ENCODE data around the gene LCN10. TPM values are rescaled to one million over a fixed set of nuclear protein-coding genes. Genes with fewer than 3 reads are reported as not detected.
"Not testable (repeated sequence)": the region's sequence is repeated elsewhere in the genome, so short reads cannot be mapped to it uniquely, and the experiment has no call there.

The LCN10 gene
- total RNA-seq, result 10 to 100 TPM in 1 of 4 donors, 1 to 10 TPM in 3; 3.5 to 10.2 (median 5.0) TPM

GRCh38 chr9:136742591-136743391 is at the start of gene LCN10:
LCN10 (minus strand) TSS chr9:136742940; CDS start chr9:136742903, 37 bp downstream.
- no peak for ATAC-seq (ENCODE audit: low FRiP score)
- TF ChIP-seq CTCF (IDR thresholded peaks at IDR 0.05), result no peak
- no peak for DNase-seq (ENCODE audit: low spot score)

GRCh38 chr9:136791516-136792276 is 49.0 kb upstream of the LCN10 start:
- peak; percentile 17 for ATAC-seq (ENCODE audit: low FRiP score)
- DNase-seq (ENCODE audit: low spot score), result no peak
- peak in 2 of 3 donors; percentile 39 to 78 for TF ChIP-seq CTCF (IDR thresholded peaks at IDR 0.05)

- TF ChIP-seq CTCF (IDR thresholded peaks at IDR 0.05), result no peak
- DNase-seq (ENCODE audit: low spot score) (peak; percentile 99), ATAC-seq (ENCODE audit: low FRiP score) (peak; percentile 98)
These were observed 48.1 kb upstream of the LCN10 start, which contains the start of gene TMEM141 for GRCh38 chr9:136790640-136791515. TMEM141 (plus strand) TSS chr9:136791344; CDS start chr9:136791371, 27 bp downstream.

GRCh38 chr9:136789523-136789937 is 46.8 kb upstream of the LCN10 start:
- no peak for ATAC-seq (ENCODE audit: low FRiP score)
- TF ChIP-seq CTCF (IDR thresholded peaks at IDR 0.05), result no peak
- no peak for DNase-seq (ENCODE audit: low spot score)

- not testable (repeated sequence) for DNase-seq (ENCODE audit: low spot score); ATAC-seq (ENCODE audit: low FRiP score)
These were observed 46.1 kb upstream of the LCN10 start for GRCh38 chr9:136788644-136789522.

- TF ChIP-seq CTCF (IDR thresholded peaks at IDR 0.05), result peak in 2 of 3 donors; percentile 26 to 40
- DNase-seq (ENCODE audit: low spot score) (peak; percentile 51), ATAC-seq (ENCODE audit: low FRiP score) (no peak)
These were observed 45.1 kb upstream of the LCN10 start for GRCh38 chr9:136787690-136788400.

- ATAC-seq (ENCODE audit: low FRiP score); DNase-seq (ENCODE audit: low spot score): not testable (repeated sequence)
These were observed 44.2 kb upstream of the LCN10 start for GRCh38 chr9:136786983-136787382.

Measured in omental fat pad (tissue), 4 donors.